Testis (tissue), 2 donors: ENCODE measurements around the gene COPA.

Source experiments
- CTCF ChIP-seq, 3 experiments: fragments of 450-650 bp in 2 of 3; fragments of 200-600 bp in 1 of 3; sonication (generic) in 1 of 3; IDR thresholded peaks; one replicate each; pipeline ENCODE4 v1.5.1; 2016 to 2019; ENCODE audit warnings: antibody characterized with exemption in 3 of 3, mild to moderate bottlenecking in 2 of 3, moderate library complexity in 1 of 3
- POLR2A ChIP-seq: fragments of 450-650 bp; IDR thresholded peaks from one replicate; pipeline ENCODE4 v1.6.1; 2017; ENCODE audit warnings: antibody characterized with exemption, mild to moderate bottlenecking, moderate library complexity

GRCh38 chr1:160371346-160371631 lies 28.2 kb upstream of the COPA start:
- TF ChIP-seq CTCF (IDR thresholded peaks at IDR 0.05) (no peak), POLR2A (no peak)
